ENCODE results near the gene BICD1.

DNA sequence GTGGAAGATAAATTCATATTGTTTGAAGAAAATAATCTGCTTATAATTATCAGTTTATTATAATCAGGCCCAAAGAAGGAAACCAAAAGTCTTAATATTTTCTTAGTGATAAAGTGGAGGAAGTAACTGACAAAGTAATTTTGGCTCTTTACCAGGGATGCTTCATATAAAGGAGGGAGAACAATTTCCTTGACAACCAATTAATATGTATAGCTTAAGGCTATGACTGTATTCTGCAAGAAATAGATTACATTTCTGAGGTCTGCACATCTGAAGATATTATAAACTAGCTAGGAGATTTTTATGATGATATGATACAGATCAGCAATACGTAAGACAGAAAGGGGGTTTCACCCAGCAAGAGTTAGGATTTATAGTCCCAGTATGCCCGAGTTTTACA lies 90.8 kb downstream of the BICD1 start:
- TF ChIP-seq, protein P1, sequence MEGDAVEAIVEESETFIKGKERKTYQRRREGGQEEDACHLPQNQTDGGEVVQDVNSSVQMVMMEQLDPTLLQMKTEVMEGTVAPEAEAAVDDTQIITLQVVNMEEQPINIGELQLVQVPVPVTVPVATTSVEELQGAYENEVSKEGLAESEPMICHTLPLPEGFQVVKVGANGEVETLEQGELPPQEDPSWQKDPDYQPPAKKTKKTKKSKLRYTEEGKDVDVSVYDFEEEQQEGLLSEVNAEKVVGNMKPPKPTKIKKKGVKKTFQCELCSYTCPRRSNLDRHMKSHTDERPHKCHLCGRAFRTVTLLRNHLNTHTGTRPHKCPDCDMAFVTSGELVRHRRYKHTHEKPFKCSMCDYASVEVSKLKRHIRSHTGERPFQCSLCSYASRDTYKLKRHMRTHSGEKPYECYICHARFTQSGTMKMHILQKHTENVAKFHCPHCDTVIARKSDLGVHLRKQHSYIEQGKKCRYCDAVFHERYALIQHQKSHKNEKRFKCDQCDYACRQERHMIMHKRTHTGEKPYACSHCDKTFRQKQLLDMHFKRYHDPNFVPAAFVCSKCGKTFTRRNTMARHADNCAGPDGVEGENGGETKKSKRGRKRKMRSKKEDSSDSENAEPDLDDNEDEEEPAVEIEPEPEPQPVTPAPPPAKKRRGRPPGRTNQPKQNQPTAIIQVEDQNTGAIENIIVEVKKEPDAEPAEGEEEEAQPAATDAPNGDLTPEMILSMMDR (IDR thresholded peaks at IDR 0.05) = no peak
- no peak for TF ChIP-seq POLR2A (IDR thresholded peaks at IDR 0.05)
- no peak for TF ChIP-seq EP300 (IDR thresholded peaks at IDR 0.05)

Data from ovary (tissue), 3 donors.